CD1c-positive myeloid dendritic cell (primary cell): Measurements from ENCODE around the gene AIFM3.
A peak's percentile ranks its signal among the peaks of the same experiment; 100 is the strongest.

Experiments
- DNase-seq: peaks from one replicate; pipeline ENCODE4 v3.0.0-alpha.2; 2016; ENCODE audit errors: extremely low spot score

Gene AIFM3

GRCh38 chr22:20975541-20976290 lies 8.7 kb downstream of the AIFM3 start:
- no peak for DNase-seq

DNA sequence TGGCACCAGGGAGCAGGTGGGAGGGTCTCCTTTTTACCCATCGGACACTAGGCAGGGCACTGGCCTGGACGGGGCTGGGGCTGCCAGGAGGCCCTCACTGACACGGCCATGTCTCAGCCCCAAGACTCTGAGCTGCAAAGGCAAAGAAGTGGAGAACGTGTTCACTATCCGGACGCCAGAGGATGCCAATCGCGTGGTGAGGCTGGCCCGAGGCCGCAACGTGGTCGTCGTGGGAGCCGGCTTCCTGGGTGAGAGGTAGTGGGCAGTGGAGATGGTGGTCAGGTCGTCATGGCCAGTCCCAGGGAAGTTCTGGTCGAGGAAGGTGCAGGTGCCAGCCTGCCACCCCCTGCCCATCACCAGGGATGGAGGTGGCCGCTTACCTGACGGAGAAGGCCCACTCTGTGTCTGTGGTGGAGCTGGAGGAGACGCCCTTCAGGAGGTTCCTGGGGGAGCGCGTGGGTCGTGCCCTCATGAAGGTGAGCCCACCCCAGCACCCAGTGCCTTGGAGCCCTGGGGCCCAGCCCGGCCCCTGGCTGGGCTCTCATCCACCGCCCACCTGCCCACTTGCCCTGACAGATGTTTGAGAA lies 9.3 kb downstream of the AIFM3 start:
- no peak for DNase-seq

GRCh38 chr22:20977019-20977418 lies 10.0 kb downstream of the AIFM3 start:
- no peak for DNase-seq

GRCh38 chr22:20977516-20978170 lies 10.6 kb downstream of the AIFM3 start:
- DNase-seq: no peak

GRCh38 chr22:20978419-20978818 lies 11.4 kb downstream of the AIFM3 start:
- DNase-seq: no peak

DNA sequence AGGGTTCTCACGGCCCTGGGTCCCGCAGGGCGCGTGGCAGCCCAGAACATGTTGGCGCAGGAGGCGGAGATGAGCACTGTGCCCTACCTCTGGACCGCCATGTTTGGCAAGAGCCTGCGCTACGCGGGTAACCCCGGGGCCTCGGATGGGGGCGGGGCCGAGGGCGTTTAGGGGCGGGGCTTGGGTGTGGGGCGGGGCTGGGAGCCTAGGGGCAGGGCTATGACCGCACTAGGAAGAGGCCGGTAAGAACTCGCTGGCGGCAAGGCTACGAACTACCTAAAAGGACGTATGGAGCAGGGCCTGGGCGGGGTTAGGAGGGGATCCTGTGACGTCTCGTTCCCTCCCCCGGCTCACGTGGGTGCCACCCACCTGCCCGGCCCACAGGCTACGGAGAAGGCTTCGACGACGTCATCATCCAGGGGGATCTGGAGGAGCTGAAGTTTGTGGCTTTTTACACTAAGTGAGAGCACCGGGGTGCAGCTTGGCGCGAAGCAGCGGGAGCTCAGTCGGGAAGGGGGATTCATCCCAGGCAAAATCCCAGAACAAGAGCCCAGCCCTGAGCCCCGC lies 12.3 kb downstream of the AIFM3 start:
- DNase-seq: peak; percentile 81

DNA sequence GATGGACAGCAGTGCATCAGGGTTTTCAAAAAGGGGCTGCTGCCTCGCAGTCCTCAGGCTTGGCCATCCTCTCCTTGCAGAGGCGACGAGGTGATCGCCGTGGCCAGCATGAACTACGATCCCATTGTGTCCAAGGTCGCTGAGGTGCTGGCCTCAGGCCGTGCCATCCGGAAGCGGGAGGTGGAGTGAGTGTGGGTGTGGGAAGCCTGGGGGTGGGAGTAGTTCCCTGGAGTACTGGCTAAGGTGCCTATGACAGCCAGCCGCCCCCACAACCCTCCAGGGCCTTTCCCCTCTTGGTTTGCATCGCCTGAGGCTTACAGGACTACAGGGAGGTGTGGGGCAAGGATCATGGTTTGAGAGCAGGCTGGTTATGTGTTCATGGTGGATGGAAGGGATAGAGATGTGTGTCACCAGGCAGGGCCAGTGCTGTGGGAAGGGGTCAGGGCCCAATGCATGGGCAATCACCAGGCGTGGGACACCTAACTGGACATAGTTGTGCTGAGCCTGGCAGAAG lies 12.9 kb downstream of the AIFM3 start:
- no peak for DNase-seq

DNA sequence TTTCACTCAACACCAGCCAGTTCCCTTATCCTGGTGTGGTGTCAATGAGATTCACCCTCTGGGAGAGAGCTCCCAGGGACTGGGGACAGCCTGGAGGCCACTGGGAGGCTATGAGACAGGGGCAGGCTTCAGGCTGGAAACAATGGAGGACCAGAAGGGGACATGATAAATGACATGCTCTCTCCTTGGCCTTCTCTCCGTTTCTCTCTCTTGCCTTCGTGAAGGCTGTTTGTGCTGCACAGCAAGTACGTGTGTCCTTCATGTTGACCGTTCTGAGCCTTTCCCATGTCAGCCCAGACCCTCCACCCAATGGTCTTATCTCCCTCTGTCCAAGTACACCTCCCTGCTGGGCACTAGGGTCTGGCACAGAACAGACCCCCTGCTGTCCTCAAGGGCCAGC lies 13.5 kb downstream of the AIFM3 start:
- DNase-seq: no peak

GRCh38 chr22:20980938-20981722 lies 14.1 kb downstream of the AIFM3 start:
- no peak for DNase-seq

- peak; percentile 86 for DNase-seq
Observed at GRCh38 chr22:20981787-20982562, 14.9 kb downstream of the AIFM3 start, which contains the start of gene LZTR1. Gene LZTR1 (plus strand): TSS chr22:20982297. CDS start chr22:20982372, 75 bp downstream.

DNA sequence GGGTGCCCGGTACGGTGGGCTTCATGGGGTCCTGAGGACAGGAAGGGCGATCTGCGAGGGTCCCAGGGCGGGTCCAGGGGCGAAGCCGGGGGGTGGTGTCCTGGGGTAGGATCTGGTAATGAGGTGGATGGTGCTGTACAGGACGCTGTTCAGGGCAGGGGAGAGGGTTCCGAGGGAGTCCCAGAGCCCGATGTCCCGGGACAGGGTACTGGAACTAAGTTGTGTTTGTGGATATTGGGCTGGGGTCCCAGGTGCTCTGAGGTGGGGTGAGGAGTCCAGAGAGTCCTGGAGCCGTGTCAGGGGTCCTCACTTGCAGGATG lies 15.5 kb downstream of the AIFM3 start:
- no peak for DNase-seq

DNA sequence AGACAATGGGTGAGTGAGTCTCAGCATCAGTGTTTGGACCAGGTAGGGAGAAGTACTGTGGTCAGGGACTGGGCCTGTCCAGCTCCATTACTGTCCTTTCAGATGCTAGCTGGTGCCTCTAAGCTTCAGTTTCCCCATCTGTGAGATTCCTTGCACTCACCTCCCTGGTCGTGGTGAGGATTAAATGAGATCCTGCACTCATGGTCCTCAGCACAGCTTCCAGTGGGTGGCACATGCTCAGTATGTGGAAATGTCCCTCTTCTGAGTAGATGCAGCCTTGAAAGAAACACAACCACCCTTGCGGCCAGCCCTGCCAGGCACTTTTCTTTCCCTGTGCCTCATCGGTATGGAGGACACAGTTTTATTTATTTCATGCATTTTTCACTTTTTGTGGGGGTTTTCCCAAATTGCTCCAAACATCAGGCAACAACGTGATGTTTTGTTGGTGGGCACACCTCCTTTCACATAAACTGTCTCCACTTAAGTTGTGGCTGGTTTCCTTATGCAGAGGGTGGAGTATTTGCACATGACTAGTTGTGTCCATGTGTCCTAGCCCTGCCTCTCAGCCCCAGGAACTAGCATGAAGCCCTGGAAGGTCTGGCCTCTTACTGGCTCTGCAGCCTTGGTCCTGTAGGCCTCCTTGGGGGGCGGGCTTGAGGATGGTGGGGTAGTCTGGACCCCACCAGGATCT lies 16.2 kb downstream of the AIFM3 start:
- DNase-seq: no peak

DNA sequence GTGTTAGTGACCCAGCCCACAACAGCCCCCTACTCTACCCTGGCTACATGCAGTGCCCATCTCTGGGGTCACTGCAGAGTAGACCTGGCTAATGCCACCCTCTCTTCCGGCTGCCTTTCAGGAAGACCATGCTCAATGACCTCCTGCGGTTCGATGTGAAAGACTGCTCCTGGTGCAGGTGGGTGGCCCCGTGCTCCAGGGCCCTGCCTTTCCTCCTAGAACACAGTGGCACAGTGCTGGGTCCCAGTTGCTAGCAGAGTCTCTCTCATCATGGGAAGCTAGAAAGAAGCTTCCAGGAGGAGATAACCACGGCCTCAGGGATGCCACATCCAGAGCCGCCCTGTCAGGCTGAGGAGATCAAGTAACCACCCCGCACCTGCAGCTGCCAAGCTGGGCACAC lies 18.7 kb downstream of the AIFM3 start:
- DNase-seq: no peak

GRCh38 chr22:20986365-20986764 lies 19.3 kb downstream of the AIFM3 start:
- no peak for DNase-seq

GRCh38 chr22:20987375-20987774 lies 20.3 kb downstream of the AIFM3 start:
- no peak for DNase-seq

- DNase-seq: no peak
Observed at GRCh38 chr22:20988573-20989322, 21.7 kb downstream of the AIFM3 start.

DNA sequence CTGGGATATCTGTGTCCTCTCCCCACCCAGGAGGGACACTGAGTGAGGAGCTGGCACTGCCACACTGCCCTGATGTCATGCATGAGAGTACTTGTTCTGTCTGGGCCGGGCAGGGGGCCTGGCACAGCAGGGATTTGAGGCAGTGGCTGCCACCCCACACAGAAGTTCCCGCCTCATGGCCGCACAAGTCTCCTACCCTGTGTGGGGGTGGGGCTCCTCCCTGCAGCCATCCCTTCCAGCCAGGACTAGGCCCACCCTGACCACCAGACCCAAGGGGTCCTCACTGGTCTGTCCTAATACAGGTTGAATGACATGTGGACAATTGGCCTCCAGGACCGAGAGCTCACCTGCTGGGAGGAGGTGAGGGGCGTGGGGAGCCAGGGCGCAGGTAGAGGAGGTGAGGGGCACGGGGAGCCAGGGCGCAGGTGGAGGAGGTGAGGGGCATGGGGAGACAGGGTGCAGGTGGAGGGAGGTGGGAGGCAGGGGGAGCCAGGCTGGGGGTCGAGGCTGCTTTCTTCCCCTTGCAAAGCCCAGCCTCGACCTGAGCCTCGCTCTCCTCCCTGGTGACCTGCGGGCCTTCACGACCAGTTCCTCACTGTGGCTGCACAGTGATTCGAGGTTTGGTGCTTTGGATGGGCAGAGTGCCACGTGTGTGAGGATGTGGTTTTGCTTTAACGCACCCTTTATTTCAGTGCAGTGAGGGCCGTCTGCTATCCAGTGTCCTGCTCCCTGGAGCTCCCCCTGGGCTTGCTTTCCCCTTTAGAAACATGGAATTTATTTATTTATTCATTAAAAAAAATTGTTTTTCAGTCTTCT lies 22.5 kb downstream of the AIFM3 start:
- DNase-seq: no peak
